Fibroblast of skin of left quadriceps (primary cell): ENCODE results near the gene RAB9B.

Experiments used
- DNase-seq, 2 experiments: peaks; one replicate each; pipeline ENCODE4 v3.0.0-alpha.2; 2013; ENCODE audit warnings: low read depth in 2 of 2

RAB9B gene

GRCh38 chrX:103811858-103812257 is 20.2 kb downstream of the RAB9B start:
- no peak for DNase-seq

- no peak for DNase-seq
These were observed 25.1 kb downstream of the RAB9B start for GRCh38 chrX:103806862-103807474.

- no peak for DNase-seq
These were observed 26.2 kb downstream of the RAB9B start for GRCh38 chrX:103805860-103806259.

GRCh38 chrX:103800318-103800717 is 31.7 kb downstream of the RAB9B start:
- no peak for DNase-seq

GRCh38 chrX:103797691-103798090 is 34.4 kb downstream of the RAB9B start:
- no peak for DNase-seq

- DNase-seq, result no peak
These were observed 37.9 kb downstream of the RAB9B start for GRCh38 chrX:103794119-103794518.

GRCh38 chrX:103793545-103793940 is 38.5 kb downstream of the RAB9B start:
- DNase-seq, result no peak

- DNase-seq, result peak; percentile 30 to 35
These were observed 39.0 kb downstream of the RAB9B start for GRCh38 chrX:103792916-103793544.

GRCh38 chrX:103791826-103792485 is 40.1 kb downstream of the RAB9B start:
- no peak for DNase-seq

GRCh38 chrX:103791228-103791627 is 40.8 kb downstream of the RAB9B start:
- DNase-seq, result no peak

GRCh38 chrX:103789004-103789403 is 43.1 kb downstream of the RAB9B start:
- no peak for DNase-seq

GRCh38 chrX:103783971-103784370 is 48.1 kb downstream of the RAB9B start:
- DNase-seq, result no peak

GRCh38 chrX:103783196-103783595 is 48.9 kb downstream of the RAB9B start:
- DNase-seq, result no peak

GRCh38 chrX:103782640-103783039 is 49.4 kb downstream of the RAB9B start:
- no peak for DNase-seq

- no peak for DNase-seq
These were observed 50.4 kb downstream of the RAB9B start for GRCh38 chrX:103781706-103782105.

GRCh38 chrX:103781062-103781402 is 51.0 kb downstream of the RAB9B start:
- DNase-seq, result no peak

- no peak for DNase-seq
These were observed 51.6 kb downstream of the RAB9B start for GRCh38 chrX:103780336-103781061.

- DNase-seq, result no peak
These were observed 52.8 kb downstream of the RAB9B start for GRCh38 chrX:103779141-103779789.

GRCh38 chrX:103776546-103776945 is 55.5 kb downstream of the RAB9B start, which contains the start of gene PLP1:
Gene PLP1 (plus strand): TSS chrX:103776840. CDS start chrX:103776996, 156 bp downstream.
- no peak for DNase-seq

- peak in 1 of 2 experiments; percentile 5 for DNase-seq
These were observed 57.9 kb downstream of the RAB9B start for GRCh38 chrX:103774070-103774642.

GRCh38 chrX:103773445-103773844 is 58.6 kb downstream of the RAB9B start:
- no peak for DNase-seq
